ENCODE results near the gene TRIP12.
"Not testable (repeated sequence)": the region's sequence is repeated elsewhere in the genome, so short reads cannot be mapped to it uniquely, and the experiment has no call there.

Gene TRIP12

DNA sequence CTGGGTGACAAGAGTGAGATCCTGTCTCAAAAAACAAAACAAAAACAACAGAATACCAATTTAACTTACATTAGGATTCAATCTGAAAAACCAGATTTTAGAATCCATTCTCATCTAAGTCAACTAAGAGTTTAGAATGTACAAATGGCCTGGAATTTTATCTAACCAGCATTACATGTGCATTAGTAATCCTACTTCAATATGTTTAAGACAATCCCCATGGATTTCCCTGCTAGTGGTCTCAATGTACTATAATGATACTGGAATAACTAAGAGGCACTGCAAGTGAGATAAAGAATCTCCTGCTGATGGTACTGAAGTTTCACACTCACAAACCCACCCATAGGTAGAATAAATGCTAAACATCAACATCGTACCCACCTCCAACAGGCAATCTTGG is 153.6 kb downstream of the TRIP12 start:
- DNase-seq (ENCODE audit: low spot score), result no peak

DNA sequence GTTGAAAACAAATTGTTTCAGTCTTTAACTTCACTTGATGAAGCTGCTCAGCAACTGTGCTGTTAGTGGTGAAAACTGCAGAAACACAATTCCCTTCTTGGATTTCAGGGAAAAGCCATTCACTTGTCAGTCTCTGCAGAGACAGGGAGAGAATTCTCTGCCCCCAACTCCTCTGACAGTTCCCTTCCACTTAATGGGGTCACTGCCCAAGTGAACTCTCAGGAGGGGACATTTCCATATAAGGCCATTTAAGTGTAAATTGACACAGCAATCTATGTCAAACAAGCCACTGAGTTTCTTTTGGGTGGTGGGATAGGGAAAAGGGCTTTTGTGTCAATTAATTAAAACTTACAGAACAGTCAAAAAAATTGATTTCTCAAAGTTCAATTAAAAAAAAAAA is 156.1 kb downstream of the TRIP12 start:
- no peak for DNase-seq (ENCODE audit: low spot score)

DNA sequence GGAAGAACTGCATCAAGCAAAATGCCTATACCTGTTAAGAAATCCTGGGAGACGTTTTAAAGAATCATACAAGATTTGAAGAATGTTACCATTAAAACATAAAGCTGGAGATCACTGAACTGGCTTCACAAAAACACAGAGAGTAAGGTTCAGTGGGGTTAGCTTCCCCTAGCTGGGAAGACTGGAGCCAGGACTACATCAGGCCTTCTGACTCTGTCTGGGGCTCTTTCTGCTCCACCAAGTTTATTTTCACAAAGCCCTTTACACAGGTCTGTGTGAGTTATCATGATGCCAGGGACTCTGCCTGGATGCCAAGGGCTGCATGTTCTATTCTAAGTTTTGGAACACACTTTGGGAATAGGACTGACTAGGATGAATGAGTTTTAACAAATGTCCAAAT is 160.1 kb downstream of the TRIP12 start:
- DNase-seq (ENCODE audit: low spot score), result no peak

DNA sequence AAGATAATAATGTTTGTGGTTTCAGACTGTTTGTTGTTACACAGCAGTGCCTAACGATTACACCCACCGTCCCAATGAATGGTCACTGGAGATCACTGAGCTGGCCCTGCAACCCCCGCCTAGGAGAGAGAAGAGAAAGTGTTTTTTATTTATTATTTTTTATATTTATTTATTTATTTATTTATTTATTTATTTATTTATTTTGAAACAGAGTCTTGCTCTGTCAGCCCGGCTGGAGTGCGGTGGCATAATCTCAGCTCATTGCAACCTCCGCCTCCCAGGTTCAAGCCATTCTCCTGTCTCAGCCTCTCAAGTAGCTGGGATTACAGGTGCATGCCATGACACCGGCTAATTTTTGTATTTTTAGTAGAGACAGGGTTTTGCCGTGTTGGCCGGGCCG is 164.3 kb downstream of the TRIP12 start:
- DNase-seq (ENCODE audit: low spot score), result not testable (repeated sequence)

DNA sequence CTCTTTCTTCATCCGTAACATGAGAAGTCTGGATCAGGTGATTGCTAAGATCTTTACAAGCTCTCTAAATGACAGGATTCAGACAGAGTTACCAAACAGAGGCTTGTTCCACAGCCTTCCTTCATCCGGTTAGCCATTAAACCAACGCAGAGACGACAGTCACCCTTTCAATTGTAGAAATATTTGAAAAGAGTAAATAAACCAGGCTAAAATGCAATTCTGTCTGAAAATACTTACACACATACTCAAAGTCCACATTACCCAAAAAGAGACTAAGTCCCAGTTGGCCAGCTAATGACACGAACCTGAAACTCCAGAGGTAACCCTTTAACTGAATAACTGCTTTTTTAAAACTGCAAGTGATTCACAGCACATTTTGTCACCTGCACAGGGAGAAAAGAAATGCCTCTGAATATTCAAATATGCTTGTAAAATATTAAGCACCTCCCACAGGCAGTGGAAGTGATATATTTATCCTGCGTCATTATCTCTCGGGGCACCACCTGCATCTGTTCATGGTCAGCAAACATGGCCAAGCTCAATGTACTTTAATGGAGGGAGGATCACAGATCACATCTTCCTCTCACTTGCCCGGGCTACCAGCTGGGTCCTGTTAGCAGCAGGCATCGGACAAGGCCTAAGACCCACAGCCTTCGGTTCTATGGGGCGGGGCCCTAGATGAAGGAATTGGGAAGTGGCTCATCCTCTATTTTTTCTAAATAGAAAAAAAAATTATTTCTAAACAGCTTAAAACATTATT is 168.7 kb downstream of the TRIP12 start:
- no peak for DNase-seq (ENCODE audit: low spot score)

DNA sequence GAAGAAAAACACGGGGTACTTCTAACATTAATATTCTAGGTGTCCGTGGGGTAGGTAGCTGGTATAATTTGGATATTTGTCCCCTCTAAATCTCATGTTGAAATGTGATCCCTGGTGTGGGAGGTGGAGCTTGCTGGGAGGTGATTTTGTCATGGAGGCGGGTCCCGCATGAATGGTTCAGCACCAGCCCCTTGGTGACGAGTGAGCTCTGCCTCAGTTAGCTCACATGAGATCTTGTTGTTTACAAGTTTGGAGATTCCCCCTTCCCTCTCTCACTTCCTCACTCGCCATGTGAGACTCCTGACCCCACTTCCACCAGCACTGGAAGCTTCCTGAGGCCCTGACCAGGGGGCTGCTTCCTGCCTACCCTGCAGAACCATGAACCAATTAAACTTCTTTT is 172.0 kb downstream of the TRIP12 start:
- DNase-seq (ENCODE audit: low spot score), result no peak

DNA sequence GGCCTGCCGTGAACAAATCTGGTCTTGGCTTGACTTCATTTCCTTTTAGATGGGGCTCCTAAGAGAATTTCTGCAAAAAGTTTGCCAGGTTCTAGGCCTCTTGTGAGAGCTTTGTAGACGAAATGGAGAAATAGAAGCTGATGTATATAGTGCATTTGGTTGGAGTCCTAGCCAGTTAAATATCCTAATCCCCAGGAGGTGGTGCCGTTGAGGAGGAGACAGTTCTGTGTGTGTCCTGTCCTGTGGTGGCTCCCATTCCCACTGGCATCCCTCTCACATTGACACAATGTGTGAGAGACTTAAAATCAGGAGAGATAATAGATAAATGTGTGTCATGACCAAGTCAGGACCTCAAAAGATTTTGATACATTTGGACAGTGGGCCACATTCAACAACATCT is 172.9 kb downstream of the TRIP12 start:
- no peak for DNase-seq (ENCODE audit: low spot score)

DNA sequence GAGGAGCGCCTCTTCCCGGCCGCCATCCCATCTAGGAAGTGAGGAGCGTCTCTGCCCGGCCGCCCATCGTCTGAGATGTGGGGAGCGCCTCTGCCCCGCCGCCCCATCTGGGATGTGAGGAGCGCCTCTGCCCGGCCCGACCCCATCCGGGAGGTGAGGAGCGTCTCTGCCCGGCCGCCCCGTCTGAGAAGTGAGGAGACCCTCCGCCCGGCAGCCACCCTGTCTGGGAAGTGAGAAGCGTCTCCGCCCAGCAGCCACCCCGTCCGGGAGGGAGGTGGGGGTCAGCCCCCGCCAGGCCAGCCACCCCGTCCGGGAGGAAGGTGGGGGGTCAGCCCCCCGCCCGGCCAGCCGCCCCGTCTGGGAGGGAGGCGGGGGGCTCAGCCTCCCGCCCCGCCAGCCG is 179.1 kb downstream of the TRIP12 start:
- not testable (repeated sequence) for DNase-seq (ENCODE audit: low spot score)

DNA sequence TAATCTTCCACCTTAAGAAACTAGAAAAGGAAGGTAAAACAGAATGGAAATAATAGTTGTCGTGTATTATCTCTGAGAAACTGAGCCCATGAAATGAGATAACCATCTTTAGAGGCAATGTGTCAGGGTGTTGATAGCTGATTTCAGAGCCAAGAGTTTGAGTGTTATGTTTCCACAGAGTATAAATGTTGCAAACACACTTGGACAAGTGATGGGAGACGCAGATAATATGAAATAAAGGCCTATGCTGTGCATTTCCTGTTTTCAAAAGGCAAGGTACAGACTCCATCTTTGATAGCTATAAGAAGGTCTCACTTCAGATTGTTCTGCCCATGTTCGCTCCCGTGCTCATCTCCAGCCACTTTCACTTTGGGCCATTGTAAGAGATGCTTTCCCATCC is 181.5 kb downstream of the TRIP12 start:
- no peak for DNase-seq (ENCODE audit: low spot score)

DNA sequence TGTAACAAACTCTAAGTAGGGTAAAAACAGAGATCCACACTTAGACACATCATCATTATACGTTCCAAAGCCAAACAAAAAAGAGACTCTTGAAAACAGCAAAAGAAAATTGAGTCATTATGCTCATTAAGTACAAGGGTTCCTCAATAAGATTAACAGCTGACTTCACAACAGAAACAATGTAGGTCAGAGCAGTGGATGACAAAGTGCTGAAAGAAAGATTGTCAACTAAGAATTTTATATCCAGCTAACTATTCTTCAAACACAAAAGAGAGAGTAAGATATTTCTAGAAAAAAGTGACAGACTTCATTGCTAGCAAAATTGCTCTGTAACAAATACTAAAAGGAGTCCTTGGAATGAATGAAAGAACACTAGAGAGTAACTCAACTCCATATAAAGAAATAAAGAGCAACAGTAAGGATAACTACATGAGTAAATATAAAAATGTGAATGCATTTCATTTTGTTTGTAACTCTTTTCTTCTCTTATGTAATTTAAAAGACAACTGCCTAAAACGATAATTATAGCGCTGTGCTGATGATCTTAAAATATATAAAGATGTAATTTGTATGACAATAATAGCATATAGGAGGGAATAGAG is 183.7 kb downstream of the TRIP12 start:
- no peak for DNase-seq (ENCODE audit: low spot score)

DNA sequence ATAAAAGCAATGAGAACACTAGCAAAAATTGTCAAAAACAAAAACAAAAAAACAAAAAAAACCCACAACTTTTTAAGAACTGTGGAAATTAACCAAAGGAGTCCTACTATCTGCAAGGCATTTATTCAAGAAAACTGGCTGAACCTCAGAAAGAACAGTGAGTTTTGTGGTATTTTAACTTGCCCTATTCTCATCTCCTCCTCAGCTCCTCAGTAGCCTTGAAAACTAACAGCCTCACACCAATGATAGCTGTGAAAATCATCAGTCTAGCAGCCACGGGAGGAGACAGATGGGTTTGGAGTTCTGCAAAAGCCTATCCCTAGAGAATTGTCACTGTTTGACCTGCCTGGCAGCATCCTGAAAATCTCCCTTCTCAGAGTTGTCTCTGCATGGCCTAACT is 187.4 kb downstream of the TRIP12 start:
- DNase-seq (ENCODE audit: low spot score), result no peak

DNA sequence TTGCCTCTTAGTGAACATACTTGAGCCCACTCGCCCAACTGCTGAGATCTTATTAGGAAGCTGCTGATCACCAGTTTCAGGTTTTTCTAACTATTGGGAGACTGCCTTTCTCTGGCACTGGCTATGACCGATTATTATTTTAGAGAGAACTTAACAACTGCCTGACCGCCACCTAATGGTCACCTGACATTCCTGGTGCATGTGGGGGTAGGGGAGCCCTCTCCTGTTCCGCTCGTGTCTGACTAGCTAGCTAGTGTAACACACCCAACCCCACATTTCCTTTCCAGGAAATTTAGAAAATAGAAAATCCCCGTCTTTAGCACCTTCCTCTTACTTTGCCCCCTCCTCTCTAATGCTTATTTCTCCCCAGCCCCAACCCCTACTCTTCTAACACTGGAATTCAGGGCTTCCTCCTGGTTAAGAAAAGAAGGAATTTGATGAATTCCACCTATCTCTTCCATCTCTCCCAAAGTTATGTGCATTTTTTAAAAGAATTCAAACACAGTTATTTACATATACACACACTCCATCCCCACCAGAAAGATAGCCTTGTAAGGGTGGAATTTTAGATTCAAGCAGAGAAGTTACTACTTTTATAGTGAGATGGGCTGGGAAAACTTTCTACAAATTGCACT is 188.1 kb downstream of the TRIP12 start:
- DNase-seq (ENCODE audit: low spot score), result no peak

DNA sequence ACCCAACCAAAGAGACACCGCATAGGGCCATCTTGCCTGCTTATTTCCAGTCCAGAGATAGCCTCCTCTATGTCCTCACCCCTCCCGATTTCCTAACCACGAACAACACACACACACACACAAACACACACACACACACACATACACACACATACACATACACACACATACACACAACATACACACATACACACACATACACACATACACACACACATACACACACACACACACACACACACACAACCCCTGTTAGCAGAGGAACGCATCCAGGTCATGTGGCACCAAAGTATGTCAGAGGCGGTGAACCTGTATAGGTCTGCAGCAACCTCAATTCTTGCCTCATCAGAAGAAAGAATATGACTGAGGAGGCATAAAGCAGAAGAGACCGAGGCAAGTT is 188.9 kb downstream of the TRIP12 start:
- no peak for DNase-seq (ENCODE audit: low spot score)

DNA sequence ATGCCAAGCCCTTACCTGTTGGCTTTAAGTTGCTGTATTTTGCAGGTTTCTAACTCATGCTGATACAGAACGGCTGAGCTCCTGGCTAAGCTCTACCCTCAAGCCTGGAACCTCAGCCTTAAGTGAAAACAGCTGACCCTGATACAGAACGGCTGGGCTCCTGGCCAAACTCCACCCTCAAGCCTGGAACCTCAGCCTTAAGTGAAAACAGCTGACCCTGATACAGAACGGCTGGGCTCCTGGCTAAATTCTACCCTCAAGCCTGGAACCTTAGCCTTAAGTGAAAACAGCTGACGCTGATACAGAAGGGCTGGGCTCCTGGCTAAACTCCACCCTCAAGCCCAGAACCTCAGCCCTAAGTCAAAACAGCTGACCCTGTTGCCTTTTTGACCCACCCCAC is 189.9 kb downstream of the TRIP12 start:
- DNase-seq (ENCODE audit: low spot score), result no peak

DNA sequence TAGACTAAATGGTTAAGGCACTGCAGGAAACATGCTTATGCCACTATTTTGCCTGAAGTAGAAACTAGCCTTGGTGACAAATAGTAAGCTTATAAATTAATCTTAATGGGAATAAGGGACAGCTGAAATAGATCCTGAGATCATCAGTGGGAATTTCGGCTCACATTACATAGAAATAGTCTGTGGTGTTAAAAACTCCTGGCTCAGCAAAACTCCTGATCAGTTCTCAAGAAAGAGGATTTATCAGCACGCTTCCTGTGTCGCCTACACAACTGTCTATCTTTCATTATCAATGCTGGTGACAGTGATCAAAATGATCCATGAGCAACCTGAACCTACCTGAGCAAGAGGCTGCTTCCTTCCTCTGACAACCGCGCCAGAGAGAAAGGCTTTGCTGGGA is 190.4 kb downstream of the TRIP12 start:
- no peak for DNase-seq (ENCODE audit: low spot score)

DNA sequence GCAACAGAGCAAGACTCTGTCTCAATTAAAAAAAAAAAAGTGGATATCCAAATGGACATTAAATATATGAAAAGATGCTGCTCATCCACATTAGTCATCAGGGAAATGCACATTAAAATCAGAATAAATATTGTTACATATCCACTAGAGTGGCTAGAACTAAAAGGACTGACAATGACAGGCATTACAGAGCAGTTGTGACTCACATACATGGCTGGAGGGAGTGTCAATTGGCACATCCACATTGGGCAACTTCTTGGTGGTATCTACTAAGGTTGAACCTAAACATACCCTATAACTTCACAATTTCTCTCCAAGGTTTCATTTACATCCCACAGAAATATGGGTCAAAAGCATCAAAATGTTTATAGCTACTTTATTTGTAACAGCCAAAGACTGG is 193.4 kb downstream of the TRIP12 start:
- no peak for DNase-seq (ENCODE audit: low spot score)

DNA sequence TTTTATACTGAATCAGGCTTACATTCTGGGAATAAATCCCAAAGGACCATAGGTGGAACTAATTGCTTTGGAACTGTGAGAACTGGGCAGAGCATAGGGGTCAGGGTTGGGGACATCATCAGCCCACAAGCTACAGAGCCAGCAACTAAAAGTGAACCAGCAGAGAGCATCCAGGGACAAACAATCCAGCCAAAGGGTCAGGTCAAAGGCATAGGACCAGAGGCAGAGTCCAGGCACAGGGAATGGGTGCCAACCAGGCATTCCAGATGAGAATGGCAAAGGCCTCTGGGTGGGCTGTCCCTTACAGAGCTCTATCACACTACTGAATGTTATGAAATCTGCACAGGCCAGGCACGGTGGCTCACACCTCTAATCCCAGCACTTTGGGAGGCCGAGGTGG is 195.2 kb downstream of the TRIP12 start:
- no peak for DNase-seq (ENCODE audit: low spot score)

DNA sequence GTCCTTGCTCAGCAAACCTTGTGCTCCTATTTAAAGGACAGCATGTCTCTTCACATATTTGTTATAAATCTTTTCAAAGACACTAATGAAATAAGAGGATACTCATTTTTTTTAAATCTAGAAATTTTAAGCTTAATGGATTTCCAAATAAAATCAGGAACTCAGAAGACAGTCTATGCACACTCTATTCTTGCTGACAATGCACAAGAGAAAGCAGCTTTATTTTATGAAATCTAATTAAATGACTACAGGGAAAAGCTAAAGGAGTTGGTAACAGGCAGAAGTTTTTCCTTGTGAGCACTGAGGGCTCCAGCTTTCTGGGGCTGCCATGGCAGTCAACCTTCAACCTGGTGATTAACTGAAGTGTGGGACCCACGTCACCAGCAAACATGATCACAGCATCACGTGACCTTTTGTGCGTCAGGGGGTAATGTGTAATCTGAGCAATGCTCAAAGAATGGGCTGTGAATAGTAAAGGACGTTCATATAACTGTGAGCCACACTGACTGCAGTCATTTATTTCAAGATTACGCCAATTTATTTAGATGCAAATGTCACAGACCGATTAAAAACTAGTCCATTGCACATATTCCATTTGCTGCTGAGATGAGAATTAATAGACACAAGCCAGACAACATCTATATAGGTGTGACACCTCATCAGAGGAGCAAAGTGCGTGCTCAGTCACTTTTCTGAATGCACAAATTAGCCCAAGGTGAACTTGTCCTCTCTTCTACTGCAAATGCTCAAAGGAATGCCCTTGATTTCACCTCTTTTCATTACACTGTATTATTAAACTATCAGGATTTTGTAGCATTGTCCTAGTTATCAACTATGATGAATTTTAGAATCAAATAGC is 195.9 kb downstream of the TRIP12 start:
- peak; percentile 77 for DNase-seq (ENCODE audit: low spot score)

DNA sequence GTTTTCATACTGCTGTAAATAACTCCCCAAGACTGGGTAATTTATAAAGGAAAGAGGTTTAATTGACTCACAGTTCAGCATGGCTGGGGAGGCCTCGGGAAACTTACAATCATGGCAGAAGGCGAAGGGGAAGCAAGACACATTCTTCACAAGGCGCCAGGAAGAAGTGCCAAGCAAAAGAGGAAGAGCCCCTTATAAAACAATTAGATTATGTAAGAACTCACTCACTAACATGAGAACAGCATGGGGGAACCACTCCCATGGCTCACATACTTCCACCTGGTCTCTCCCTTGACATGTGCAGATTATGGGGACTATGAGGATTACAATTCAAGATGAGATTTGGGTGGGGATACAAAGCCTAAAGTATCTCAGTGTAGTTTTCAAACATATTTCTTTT is 198.6 kb downstream of the TRIP12 start:
- not testable (repeated sequence) for DNase-seq (ENCODE audit: low spot score)

DNA sequence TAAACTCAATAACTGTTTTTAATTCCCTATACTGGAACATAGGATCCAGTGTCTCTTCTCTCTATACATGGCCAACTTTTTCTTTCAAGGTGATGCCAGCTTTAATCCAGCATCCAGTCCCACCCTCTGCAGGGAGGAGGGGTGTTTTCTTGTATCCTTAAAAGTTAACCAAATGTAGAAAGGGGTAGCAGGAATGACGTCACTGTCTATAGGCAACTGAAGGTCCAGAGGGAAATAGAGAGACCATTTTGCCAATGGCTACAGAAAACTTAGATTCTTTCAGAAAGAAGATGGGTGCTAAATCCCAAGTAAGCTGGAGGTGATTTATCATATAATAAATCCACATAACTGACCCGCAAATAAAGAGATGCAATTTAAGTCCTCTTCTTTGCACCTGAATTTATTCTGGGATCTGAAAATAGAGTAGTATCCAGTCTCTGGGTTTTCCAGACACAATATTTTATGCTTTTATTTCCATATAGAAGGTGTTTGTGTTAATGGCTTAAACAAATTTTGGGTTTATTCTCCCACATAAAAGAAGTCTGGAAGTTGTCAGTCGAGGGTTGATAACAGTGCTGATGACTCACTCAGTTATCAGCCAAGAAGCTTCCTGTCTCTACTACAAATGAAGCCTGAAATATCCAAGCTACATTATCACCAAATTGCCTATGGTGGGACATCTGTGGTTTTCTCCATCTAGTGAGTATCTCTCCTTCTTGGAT is 201.7 kb downstream of the TRIP12 start:
- no peak for DNase-seq (ENCODE audit: low spot score)

DNA sequence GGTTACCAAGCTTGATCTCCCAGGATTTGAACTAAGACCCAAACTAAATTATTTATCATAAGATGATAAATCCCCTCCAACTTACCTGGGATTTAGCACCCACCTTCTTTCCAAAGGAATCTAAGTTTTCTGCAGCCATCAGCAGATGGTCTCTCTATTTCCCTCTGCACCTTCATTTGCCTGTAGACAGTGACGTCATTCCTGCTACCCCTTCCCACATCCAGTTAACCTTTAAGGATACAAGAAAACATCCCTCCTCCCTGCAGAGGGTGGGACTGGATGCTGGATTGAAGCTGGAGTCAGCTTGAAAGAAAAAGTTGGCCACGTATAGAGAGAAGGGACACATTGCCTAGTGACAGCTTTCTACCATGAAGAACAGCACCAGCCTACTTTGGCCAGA is 203.8 kb downstream of the TRIP12 start:
- DNase-seq (ENCODE audit: low spot score), result no peak

DNA sequence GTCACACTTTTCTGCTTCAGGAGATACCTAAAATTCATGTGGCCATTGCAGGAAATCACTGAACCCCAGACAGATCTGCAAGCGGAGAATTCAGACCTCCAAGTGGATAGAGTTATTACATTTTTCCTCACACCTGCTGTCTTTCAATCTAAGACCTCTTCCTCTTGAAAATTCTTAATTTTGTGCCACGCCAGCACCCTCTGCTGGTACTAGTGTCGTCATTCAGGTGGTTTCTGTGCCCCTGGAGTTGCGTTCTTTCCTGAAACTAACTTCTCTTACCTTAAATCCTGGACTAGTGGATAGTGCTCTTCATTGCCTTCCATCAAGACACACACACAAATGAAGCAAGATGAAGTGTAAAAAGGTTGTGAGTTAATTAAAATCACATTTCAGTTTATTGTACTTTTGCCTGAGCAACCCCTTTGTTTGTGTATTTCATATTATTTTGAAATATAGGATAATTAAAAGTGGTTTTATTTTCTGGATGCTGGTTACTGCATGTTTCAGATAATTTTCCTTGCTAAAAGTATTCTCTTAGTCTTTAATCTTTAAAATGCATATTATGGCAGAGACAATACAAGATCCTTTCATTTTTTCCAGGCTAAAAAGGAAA is 205.8 kb downstream of the TRIP12 start:
- DNase-seq (ENCODE audit: low spot score), result no peak
